GM19467 (cell line): ENCODE measurements around the gene CACNA2D2.
"Not testable (repeated sequence)": the region's sequence is repeated elsewhere in the genome, so short reads cannot be mapped to it uniquely, and the experiment has no call there.

ENCODE experiments used
- ATAC-seq: cut with Tn5 transposase; IDR thresholded peaks from one replicate; pipeline ENCODE4 v1.9.1; 2021; ENCODE audit warnings: mild to moderate bottlenecking, moderate library complexity; ENCODE audit not compliant: unreplicated experiment

Gene CACNA2D2

GRCh38 chr3:50530001-50530970 lies 26.9 kb upstream of the CACNA2D2 start:
- ATAC-seq, result no peak

- no peak for ATAC-seq
Observed at GRCh38 chr3:50525987-50526386, 22.6 kb upstream of the CACNA2D2 start.

GRCh38 chr3:50525191-50525910 lies 21.9 kb upstream of the CACNA2D2 start:
- ATAC-seq, result no peak

GRCh38 chr3:50524746-50525145 lies 21.3 kb upstream of the CACNA2D2 start:
- no peak for ATAC-seq

- ATAC-seq, result no peak
Observed at GRCh38 chr3:50523279-50523811, 19.9 kb upstream of the CACNA2D2 start.

- ATAC-seq, result no peak
Observed at GRCh38 chr3:50521572-50521971, 18.1 kb upstream of the CACNA2D2 start.

GRCh38 chr3:50520849-50521248 lies 17.4 kb upstream of the CACNA2D2 start:
- no peak for ATAC-seq

GRCh38 chr3:50519471-50520089 lies 16.1 kb upstream of the CACNA2D2 start:
- ATAC-seq, result no peak

GRCh38 chr3:50518436-50518835 lies 15.0 kb upstream of the CACNA2D2 start:
- no peak for ATAC-seq

- no peak for ATAC-seq
Observed at GRCh38 chr3:50517721-50518206, 14.3 kb upstream of the CACNA2D2 start.

- ATAC-seq, result no peak
Observed at GRCh38 chr3:50516440-50516871, 13.0 kb upstream of the CACNA2D2 start.

- no peak for ATAC-seq
Observed at GRCh38 chr3:50515565-50516439, 12.4 kb upstream of the CACNA2D2 start.

- not testable (repeated sequence) for ATAC-seq
Observed at GRCh38 chr3:50512908-50513307, 9.5 kb upstream of the CACNA2D2 start.

GRCh38 chr3:50512131-50512530 lies 8.7 kb upstream of the CACNA2D2 start:
- no peak for ATAC-seq

GRCh38 chr3:50510325-50510724 lies 6.9 kb upstream of the CACNA2D2 start:
- ATAC-seq, result no peak

- no peak for ATAC-seq
Observed at GRCh38 chr3:50509715-50510114, 6.3 kb upstream of the CACNA2D2 start.

- no peak for ATAC-seq
Observed at GRCh38 chr3:50508821-50509220, 5.4 kb upstream of the CACNA2D2 start.

- no peak for ATAC-seq
Observed at GRCh38 chr3:50506169-50506568, 2.7 kb upstream of the CACNA2D2 start.

GRCh38 chr3:50504681-50505080 lies 1.2 kb upstream of the CACNA2D2 start:
- no peak for ATAC-seq
